ENCODE data around the gene TBPL1.

Gene TBPL1

GRCh38 chr6:134005800-134006199 is 52.8 kb downstream of the TBPL1 start:
- no peak for DNase-seq (ENCODE audit: low read depth, low spot score)

GRCh38 chr6:134007077-134007476 is 54.1 kb downstream of the TBPL1 start:
- no peak for DNase-seq (ENCODE audit: low read depth, low spot score)

- no peak for DNase-seq (ENCODE audit: low read depth, low spot score)
These were observed 56.9 kb downstream of the TBPL1 start for GRCh38 chr6:134009876-134010275.

- DNase-seq (ENCODE audit: low read depth, low spot score): no peak
These were observed 57.4 kb downstream of the TBPL1 start for GRCh38 chr6:134010400-134010799.

DNA sequence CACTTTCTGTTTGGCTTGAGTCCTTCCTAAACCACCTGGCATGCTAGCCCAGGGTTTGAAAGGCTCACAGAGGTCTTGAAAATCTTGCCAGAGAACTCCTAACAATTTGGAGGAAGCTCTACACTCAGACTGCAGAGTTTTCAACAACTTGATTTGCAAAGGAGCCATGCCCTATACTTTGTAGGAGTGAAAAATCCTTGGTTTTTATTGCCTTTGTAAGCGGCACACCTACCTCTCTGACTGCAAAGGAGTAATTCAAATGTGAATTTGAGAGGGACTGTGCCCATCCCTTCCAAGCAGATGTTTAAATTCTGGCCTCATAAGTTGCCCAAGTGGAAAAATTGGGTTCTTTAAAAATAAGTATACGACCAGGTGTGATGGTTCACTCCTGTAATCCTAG is 58.0 kb downstream of the TBPL1 start:
- no peak for DNase-seq (ENCODE audit: low read depth, low spot score)

DNA sequence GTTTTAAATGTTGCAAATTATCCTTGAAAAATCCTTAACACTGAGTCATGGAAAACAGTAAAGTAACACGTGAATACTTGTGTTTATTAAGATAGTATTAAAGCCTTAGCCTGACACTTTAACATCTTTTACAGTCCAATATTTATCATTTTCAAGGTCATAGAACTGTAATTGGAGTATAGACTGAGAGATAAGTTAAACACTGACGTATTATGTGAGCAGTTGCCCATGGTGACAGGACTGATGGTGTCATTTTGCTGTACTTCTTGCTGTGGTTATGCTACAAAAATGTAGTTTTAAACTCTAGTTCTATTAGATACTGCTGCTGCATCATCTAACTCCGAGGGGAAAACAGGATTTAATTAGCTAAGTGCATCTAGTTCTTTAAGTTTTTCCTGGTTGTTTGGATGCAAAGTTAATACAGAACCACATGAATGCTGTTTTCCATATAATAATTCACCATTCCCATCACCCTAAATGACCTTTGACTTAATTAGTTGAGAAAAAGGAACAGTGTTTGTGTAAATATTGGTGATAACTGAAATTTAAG is 61.6 kb downstream of the TBPL1 start:
- DNase-seq (ENCODE audit: low read depth, low spot score): no peak

- DNase-seq (ENCODE audit: low read depth, low spot score): no peak
These were observed 62.9 kb downstream of the TBPL1 start for GRCh38 chr6:134015719-134016557.

- DNase-seq (ENCODE audit: low read depth, low spot score): no peak
These were observed 63.5 kb downstream of the TBPL1 start for GRCh38 chr6:134016558-134016814.

DNA sequence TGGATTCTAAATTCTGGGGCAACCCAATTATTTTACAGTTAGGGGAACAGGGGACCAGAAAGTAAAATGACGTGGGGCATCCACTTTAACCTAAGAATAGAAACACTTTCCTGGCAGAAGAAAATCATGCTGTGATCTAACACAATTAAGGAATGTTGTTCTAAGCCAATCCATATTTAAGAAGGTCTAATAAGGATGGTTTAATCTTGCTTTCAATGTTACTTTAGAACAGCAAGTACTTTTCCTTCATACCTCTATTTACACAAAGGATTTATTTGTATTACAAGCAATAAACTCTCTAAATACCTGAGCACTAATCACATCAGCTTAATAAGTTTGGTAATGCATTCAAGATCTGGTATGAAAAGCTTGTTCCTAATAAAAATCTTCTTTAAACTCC is 67.0 kb downstream of the TBPL1 start:
- DNase-seq (ENCODE audit: low read depth, low spot score): no peak

DNA sequence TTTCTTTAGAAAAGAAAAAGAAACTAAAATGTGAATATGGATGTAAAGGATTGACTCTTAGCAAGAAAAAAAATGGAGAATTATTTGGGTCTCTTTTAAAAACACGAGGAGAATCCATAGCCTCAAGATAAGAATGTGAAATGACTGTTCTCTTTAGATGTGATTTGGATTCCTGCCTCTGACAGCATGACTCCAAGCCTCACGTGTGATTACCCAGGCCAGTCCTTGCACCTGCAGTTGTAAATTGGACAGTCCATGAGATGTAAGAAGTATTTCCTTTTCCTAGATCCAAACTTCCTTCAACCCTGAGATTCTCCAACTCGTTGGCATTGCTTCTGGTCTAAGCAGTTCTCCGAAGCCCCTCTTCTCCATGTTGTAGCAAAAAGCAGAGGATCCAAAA is 67.5 kb downstream of the TBPL1 start:
- no peak for DNase-seq (ENCODE audit: low read depth, low spot score)

DNA sequence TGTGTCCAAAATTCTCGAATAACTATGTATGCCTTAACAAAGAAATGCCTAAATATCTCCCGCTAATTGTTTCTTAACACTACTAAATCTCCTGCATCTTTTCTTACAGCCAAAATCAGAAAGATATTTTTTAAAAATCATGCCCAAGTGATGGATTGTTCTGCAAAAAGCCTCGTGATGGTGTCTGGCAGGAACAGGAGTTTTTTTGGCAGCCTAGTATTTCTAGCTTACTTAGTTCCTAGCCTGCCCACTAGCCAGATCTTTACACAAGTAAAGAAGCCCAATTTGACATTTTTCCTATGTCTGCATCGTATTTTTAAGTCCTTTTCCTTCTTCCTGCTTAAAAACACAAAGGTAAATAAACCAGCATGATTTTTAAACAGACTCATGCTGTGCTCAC is 67.9 kb downstream of the TBPL1 start:
- DNase-seq (ENCODE audit: low read depth, low spot score): no peak

- no peak for DNase-seq (ENCODE audit: low read depth, low spot score)
These were observed 68.5 kb downstream of the TBPL1 start for GRCh38 chr6:134021396-134022122.

DNA sequence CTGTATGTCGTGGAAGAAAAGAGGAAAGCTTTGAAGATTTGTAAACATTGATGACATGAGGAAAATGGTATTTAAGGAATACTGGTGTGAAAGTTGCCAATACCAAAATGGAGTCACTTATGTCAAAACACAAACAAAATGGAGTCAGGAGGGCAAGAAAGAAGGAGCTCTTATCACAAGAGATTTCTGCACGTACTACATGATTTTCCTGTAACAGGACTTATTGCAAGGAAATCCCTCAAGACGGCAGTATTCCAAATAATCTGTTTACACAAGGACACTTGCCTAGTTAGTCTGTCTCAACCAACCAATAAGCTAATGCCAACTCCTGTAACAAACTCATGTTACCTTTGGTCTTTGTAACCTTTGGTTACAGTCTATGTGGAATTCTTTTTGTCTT is 69.6 kb downstream of the TBPL1 start:
- DNase-seq (ENCODE audit: low read depth, low spot score): no peak

DNA sequence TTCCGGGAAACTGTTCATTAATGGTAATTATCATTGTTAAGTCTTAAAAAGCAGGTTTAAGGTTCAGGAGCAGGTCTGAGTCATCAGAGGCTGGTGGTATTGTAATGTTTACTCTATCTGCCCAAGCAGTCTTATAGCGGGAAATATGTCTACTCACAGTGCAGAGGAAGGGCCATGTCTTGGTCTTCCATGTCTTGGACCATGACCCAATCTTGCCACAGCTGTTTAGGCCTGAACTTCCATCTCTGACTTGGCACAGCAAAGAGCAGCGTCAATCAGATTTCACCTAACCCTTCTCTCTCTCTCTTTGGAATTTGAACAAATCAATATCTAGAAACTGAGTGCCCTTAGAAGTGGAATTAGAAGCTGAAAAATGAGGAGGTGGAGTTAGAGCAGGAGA is 73.6 kb downstream of the TBPL1 start:
- no peak for DNase-seq (ENCODE audit: low read depth, low spot score)

- DNase-seq (ENCODE audit: low read depth, low spot score): no peak
These were observed 75.4 kb downstream of the TBPL1 start for GRCh38 chr6:134028438-134028837.

DNA sequence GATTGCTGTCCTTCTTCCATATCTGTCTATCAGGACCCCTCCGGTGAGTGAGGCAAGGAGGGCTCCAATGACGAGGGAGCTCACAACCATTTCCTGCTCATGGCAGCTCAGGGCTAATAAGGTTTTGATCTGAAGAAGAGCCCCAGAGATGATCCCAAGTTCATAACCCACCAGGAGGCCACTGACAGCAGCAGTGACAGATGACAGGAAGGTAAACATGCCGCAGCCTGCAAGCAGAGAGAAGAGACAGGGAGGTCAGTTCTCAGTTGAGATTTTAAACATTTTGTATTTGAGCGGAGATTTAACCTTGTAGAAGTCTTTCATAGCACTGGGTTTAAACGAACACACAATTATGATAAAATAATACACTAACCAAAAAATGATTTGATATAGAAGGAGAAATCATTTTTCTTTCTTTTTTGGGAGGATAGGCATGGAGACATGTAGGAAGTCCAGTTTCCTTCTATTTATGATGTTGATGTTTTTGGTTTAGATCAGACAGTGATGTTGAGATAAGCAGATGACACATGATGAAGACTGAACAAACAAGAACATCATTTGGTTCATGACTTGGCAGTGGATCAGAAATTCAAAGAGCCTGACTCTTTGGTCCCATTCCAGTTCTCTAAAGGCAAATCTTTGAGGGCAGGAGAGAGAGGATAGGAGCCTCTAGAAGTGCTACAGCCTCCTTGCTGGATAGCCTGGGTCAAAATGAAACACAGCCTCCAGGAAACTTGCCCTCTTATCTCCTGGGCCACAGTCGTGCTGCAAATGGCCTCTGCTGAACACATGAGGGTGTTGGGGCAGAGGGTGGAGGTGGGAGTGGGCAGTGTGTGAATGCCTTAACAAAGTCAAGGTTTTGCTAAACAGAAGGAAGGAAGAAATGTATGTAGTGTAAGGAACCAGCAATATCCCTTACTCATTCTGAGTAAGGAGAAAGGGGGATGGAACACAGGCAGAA is 76.8 kb downstream of the TBPL1 start:
- no peak for DNase-seq (ENCODE audit: low read depth, low spot score)

DNA sequence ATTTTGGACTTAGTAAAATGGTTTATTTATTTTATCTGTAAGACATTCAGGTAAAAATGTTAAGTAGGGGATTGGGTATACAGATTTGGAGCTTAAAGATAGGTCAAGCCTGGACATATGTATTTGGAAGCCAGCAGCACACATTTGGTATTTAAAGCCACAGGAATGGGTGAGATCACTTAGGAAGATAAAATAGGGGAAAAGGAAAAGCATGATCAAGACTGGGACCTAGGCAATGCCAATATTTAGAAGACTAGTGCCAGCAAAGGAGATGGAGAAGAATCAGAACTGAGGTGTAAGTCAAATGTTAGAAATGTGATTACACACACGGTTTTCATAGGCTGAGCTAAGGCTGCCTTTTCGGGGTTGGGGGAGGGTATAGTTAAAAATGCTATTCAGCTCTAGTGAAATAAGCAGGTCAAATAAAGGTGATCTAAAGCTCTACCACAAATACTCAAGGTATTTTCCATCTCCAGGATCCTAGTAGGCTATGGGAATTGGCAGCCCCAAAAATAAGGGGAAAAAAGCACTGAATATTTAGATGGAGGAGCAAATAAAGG is 78.8 kb downstream of the TBPL1 start:
- no peak for DNase-seq (ENCODE audit: low read depth, low spot score)

- DNase-seq (ENCODE audit: low read depth, low spot score): no peak
These were observed 81.5 kb downstream of the TBPL1 start for GRCh38 chr6:134034478-134034877.

DNA sequence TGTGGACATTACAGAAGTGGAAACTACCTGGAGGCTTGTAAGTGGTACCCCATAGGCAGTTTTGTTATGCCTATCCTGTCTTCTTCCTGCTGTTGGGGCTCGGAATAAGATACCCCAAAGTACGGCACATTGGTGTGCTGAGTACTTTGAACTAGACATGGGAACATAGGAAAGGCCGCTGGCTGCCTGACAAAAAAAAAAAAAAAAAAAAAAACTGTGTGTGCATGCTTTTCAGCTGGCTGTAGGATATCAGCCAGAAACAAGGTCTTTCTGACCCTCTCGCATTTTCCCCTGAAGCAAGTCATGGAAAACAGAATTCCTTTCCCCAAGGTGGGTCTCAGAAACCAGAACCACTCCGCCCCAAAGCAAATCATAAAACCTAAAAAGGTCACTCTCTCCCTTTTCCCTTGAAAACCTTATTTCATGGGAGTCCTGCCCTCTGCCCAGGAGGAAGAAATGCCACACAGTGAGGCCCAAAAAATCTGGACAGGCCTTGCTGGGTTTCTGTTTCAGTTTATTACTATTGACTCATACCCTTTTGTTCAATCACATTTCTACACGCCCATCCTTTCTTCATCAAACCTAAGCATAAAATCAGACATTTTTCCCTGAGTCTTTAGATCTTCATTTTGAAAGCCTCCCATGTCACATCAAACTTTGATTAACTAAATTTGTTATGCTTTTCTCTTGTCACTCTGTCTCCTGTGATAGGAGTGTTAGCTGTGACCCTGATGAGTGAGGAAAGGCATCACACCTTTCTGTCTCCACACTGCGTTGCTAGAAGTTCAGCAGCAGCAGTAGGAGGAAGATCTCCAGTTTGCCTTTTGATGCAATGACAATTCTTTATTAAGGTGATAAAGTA is 82.2 kb downstream of the TBPL1 start:
- no peak for DNase-seq (ENCODE audit: low read depth, low spot score)

GRCh38 chr6:134035823-134036296 is 82.8 kb downstream of the TBPL1 start:
- no peak for DNase-seq (ENCODE audit: low read depth, low spot score)

DNA sequence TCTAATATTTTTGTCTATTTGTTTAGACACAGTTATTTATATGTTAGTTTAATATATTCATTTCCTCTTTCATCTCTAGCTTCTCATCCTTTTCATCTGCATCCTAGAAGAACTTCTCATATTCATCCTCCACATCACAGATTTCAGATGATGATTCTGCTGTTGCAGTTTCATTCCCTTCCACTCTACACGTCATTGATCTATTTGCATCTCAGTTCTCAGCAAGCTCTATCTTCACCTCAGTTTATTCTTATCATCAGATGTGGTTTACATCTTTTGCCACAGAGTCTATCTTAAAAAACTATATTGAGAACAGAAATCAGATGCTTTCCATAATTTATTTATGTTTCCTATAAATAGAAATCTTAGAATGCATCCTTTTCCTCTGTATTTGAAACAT is 86.1 kb downstream of the TBPL1 start:
- no peak for DNase-seq (ENCODE audit: low read depth, low spot score)

Data from ELF-1 (cell line).